Tongue (tissue), 2 donors: ENCODE data around the gene ITSN2. TPM values are rescaled to one million over a fixed set of nuclear protein-coding genes. Genes with fewer than 3 reads are reported as not detected.

Experiments
- DNase-seq: peaks from one replicate; pipeline ENCODE4 v3.0.0-alpha.2; 2015
- total RNA-seq: library from RNA; depleted of rRNA; stranded (reverse); fragments of >200 nt; gene quantifications from one replicate; pipeline ENCODE4 v1.2.3, GENCODE V29; 2014

Gene ITSN2
- total RNA-seq, 1 donor from 2014 or later = 44.4 TPM

DNA sequence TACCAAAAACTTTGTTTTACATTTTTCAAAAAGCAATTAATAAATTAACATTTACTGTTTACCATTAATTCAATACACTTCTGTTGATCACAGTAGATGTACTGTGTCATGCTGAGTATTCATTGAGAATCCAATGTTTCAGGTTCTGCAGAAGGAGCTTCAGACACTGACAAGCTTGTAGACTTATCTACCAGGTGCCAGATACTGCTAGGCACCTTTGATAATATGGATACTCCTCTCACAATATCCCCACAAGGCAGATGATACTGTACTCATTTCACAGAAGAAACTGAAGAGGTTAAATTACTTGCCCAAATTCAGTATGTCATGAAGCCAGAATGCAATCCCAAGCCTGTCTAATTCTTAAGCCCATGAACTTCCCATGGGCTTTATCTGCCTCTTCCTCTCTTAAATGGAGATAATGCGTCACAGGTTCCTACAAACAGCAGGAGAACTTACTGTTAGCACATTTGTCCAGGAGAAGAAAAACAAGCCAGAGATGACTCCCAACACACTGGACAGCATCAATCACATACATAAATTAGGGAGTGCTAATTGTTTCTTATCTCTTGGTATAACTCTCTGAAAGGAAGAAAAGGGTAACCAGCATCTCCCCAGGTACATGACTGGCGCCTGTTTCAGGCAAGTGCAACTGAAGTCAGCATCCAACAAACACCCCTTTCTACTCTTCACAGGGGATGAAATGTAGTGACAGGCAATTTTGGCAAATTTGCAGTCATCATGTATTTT lies 27.4 kb downstream of the ITSN2 start:
- DNase-seq = no peak

GRCh38 chr2:24330161-24330560 lies 30.2 kb downstream of the ITSN2 start:
- DNase-seq = no peak

DNA sequence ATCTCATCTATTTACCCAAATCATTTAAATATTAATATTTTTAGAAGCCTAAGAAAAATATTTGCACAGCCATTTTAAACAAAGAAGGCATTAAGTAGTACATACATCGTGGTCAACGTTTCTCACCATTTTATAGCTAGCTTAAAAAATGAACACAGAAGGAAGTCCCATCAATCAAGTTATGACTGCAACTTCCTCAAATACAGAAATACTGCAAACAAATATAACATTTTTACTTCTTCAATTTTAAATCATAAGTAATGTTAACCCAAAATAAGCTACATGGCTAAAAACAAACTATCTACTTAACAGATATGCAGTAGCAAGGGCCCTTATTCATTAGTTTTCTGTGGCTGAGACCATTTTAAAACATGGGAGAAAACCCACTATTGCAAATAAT lies 30.6 kb downstream of the ITSN2 start:
- no peak for DNase-seq

- no peak for DNase-seq
These were observed 32.3 kb downstream of the ITSN2 start for GRCh38 chr2:24328010-24328409.

DNA sequence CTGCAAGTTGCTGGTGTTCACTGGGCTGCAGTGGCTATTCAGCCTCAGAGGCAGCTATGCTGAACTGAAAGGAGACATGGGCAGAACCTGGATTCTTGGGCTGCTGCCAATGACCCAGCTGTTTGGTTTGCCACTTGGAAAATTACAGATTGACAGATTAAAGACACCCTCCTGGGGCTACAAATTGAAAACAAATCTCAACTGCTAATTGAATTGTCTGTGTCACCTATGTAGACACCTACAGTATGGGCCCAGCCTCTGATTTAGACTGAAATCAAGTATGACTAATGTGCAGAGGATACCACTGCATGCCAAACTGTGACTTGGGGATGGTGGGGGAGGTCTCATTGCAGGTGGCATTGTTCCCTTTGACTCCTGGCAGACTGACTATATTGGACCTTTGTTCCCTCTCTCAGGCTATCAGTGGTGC lies 42.8 kb downstream of the ITSN2 start:
- peak; percentile 58 for DNase-seq

GRCh38 chr2:24315669-24316068 lies 44.7 kb downstream of the ITSN2 start:
- DNase-seq = no peak

- no peak for DNase-seq
These were observed 46.3 kb downstream of the ITSN2 start for GRCh38 chr2:24313744-24314632.

GRCh38 chr2:24307961-24308360 lies 52.4 kb downstream of the ITSN2 start:
- no peak for DNase-seq

GRCh38 chr2:24304631-24305030 lies 55.7 kb downstream of the ITSN2 start:
- DNase-seq = peak; percentile 42

GRCh38 chr2:24304098-24304497 lies 56.2 kb downstream of the ITSN2 start:
- DNase-seq = peak; percentile 82

- no peak for DNase-seq
These were observed 58.7 kb downstream of the ITSN2 start for GRCh38 chr2:24301599-24301998.

GRCh38 chr2:24297663-24298062 lies 62.7 kb downstream of the ITSN2 start:
- no peak for DNase-seq

DNA sequence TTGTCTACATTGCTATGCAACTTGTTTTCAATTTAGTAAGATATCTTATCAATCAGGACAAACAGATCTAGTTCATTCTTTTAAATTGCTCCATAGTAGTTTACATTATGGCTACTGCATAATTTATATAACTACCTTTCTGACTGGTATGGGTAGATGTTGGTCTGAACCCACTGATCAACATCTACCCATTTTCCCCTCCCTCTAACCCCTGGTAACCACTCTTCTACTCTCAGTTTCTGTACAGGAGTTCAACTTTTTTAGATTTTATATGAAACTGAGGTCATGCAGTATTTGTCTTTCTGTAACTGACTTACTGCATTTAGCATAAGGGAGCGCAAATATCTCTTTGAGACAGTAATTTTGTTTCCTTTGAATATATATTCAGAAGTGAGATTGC lies 73.2 kb downstream of the ITSN2 start:
- DNase-seq = no peak

- no peak for DNase-seq
These were observed 74.7 kb downstream of the ITSN2 start for GRCh38 chr2:24285484-24286152.

DNA sequence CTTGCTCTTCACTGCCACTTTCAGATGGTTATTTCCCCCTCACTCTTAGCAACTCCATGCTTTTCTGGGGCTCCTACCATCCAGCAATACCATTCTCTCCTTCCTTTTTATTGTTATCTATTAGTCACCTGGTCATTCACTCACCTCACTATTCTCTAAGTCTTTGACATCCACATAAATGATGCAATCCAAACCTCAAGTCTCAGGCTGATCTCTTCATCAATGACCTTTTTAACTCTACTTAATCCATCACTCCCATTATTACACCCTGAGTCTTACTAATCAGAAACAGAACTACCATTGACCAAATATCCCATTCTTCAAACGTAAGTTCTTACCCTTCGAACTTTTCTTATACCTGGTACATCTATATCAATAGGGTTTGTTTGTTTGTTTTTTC lies 79.7 kb downstream of the ITSN2 start:
- DNase-seq = no peak

GRCh38 chr2:24280161-24280560 lies 80.2 kb downstream of the ITSN2 start:
- DNase-seq = no peak

DNA sequence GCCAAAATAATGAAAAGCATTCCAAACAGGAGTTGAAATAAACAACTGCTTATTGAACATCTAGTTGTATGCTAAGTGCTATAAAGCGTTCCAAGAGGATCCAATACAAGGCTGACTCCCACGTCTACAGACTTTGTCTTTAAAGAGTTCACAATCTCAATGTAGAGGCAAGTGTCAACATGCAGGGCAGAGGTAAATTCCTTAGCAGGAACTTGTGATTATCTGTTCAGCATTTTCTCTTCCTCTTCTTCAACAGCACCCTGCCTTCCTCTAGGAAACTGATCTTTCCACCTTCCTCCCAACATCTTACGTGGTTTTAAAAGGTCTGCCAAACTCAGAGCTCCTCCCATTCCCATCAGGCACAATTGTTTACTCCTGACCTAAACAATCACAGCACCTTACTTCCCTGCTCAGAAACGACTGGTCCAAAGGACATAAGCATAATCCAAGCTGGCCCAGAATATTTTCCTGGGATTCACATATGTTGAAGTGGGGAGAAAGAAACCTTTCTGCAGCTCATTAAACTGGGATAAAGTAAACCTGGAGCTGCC lies 83.9 kb downstream of the ITSN2 start:
- DNase-seq = no peak

- no peak for DNase-seq
These were observed 85.5 kb downstream of the ITSN2 start for GRCh38 chr2:24274809-24275208.

GRCh38 chr2:24273598-24273997 lies 86.7 kb downstream of the ITSN2 start:
- no peak for DNase-seq

DNA sequence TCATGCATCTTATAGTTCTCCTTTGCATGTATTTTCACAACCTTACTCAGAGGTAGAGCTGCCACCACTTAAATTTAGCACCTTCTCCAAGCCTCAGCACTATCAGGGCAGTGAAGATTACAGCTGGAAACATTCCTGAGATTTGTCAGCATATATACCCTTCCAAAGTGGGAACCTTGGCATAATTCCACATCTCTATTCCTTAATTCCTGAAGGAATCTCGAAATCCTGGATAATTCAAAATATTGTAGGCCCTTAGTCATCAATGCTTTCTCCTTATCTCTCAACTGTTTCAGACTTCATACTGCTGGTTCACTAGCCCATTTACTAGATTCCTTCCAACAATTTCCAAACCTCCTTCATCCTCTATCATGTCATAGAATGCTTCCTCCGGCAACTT lies 87.4 kb downstream of the ITSN2 start:
- DNase-seq = no peak

DNA sequence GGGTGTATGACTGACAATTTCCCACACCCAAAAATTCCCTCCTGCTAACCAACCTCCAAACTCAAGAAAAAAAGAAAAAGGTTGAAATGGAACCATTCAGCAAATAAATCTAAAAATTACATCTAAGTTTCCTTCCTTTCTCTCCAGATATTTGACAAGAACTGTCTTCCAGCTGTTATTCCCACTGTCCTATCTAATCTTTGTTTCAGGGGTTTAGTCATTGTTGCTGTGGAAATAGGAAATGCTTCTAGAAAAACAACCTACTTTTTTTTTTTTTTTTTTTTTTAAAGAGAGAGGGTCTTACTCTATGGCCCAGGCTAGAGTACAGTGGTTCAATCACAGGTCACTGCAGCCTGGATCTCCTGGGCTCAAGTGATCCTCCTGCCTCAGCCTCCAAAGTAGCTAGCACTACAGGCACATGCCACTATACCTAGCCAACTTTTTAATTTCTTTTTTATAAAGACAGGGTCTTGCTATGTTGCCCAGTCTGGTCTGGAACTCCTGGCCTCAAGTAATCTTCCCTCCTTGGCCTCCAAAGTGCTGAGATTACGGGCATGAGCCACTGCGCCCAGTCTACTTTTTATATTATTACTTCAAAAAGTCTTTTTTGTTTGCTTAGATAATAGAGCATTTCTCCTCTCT lies 88.1 kb downstream of the ITSN2 start:
- no peak for DNase-seq

DNA sequence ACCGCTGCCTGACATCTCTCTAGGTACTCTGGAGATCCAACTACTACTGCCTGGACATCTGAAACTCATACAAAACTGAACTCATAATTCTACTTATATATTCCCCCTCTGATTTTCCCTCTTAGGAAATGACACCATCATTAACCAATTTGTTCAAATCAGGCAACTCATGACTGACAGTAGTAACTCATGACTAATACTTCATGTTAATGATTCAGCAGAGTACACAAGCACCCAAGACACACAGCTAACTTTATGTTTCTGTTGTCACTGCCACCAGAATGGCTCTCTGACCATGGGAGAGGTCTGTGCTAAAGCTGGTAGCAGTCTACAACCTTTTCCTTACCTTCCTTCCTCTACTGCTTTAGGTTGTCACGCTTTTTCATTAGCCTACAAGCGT lies 91.1 kb downstream of the ITSN2 start:
- no peak for DNase-seq
